ENCODE results near the gene MCM10.

MCM10 gene

GRCh38 chr10:13121500-13121854 lies 39.9 kb upstream of the MCM10 start:
- Histone ChIP-seq H3K9me2 (replicated peaks; ENCODE audit: control insufficient read depth, low read length) (no peaks in the 10 kb centered on the region), H3K4me3 (ENCODE audit: low read length) (no peak overlapping the region), H3K4me2 (ENCODE audit: low read length) (no peak overlapping the region), H3K36me3 (ENCODE audit: control insufficient read depth, low read length) (no peaks in the 10 kb centered on the region), H3F3A (ENCODE audit: control insufficient read depth, insufficient read depth) (no peaks in the 10 kb centered on the region), H3K27me3 (ENCODE audit: control insufficient read depth, low read length) (peaks cover 29% of the 10 kb centered on the region), H3K27ac (ENCODE audit: low read depth, low read length) (no peak overlapping the region), H3K79me2 (ENCODE audit: control insufficient read depth, low read length) (no peaks in the 10 kb centered on the region), H3K4me1 (ENCODE audit: control insufficient read depth, low read length) (peaks cover 8% of the 10 kb centered on the region), H3K9me3 (ENCODE audit: control insufficient read depth, insufficient read depth, low read length) (no peaks in the 10 kb centered on the region), H4K20me1 (ENCODE audit: control insufficient read depth, insufficient read depth, low read depth, low read length) (no peaks in the 10 kb centered on the region)
- no peak for TF ChIP-seq EZH2phosphoT487 (IDR thresholded peaks at IDR 0.05; ENCODE audit: borderline replicate concordance, low read length)

GRCh38 chr10:13136651-13137050 lies 24.7 kb upstream of the MCM10 start:
- no peaks in the 10 kb centered on the region for H3K9me3 ChIP-seq (ENCODE audit: control insufficient read depth, insufficient read depth, low read length)
- H3K36me3 ChIP-seq (ENCODE audit: control insufficient read depth, low read length): no peaks in the 10 kb centered on the region
- no peak overlapping the region for H3K27ac ChIP-seq (ENCODE audit: low read depth, low read length)
- H3K4me2 ChIP-seq (ENCODE audit: low read length): no peak overlapping the region
- TF ChIP-seq CTCF (IDR thresholded peaks at IDR 0.05; ENCODE audit: low read depth, low read length, poor library complexity, severe bottlenecking): no peak
- no peak for TF ChIP-seq EZH2phosphoT487 (IDR thresholded peaks at IDR 0.05; ENCODE audit: borderline replicate concordance, low read length)
- H3K9me2 ChIP-seq (replicated peaks; ENCODE audit: control insufficient read depth, low read length): no peaks in the 10 kb centered on the region
- H4K20me1 ChIP-seq (ENCODE audit: control insufficient read depth, insufficient read depth, low read depth, low read length): no peaks in the 10 kb centered on the region
- H3K4me1 ChIP-seq (ENCODE audit: control insufficient read depth, low read length): no peaks in the 10 kb centered on the region
- no peaks in the 10 kb centered on the region for H3K79me2 ChIP-seq (ENCODE audit: control insufficient read depth, low read length)
- H3K4me3 ChIP-seq (ENCODE audit: low read length): no peak overlapping the region
- peaks cover 18% of the 10 kb centered on the region; the same call in 1 of the 2 replicates for H3K27me3 ChIP-seq (ENCODE audit: control insufficient read depth, low read length)
- H3F3A ChIP-seq (ENCODE audit: control insufficient read depth, insufficient read depth): no peaks in the 10 kb centered on the region

- no peaks in the 10 kb centered on the region for H3K4me1 ChIP-seq (ENCODE audit: control insufficient read depth, low read length)
- peaks cover 22% of the 10 kb centered on the region; the same call in 1 of the 2 replicates for H3K27me3 ChIP-seq (ENCODE audit: control insufficient read depth, low read length)
- no peaks in the 10 kb centered on the region for H3K36me3 ChIP-seq (ENCODE audit: control insufficient read depth, low read length)
- no peak overlapping the region for H3K27ac ChIP-seq (ENCODE audit: low read depth, low read length)
- no peaks in the 10 kb centered on the region for H3K9me3 ChIP-seq (ENCODE audit: control insufficient read depth, insufficient read depth, low read length)
- H3K4me3 ChIP-seq (ENCODE audit: low read length): no peak overlapping the region
- TF ChIP-seq CTCF (IDR thresholded peaks at IDR 0.05; ENCODE audit: low read depth, low read length, poor library complexity, severe bottlenecking) (no peak), EZH2phosphoT487 (IDR thresholded peaks at IDR 0.05; ENCODE audit: borderline replicate concordance, low read length) (no peak)
- H3K79me2 ChIP-seq (ENCODE audit: control insufficient read depth, low read length): no peaks in the 10 kb centered on the region
- no peaks in the 10 kb centered on the region for H3K9me2 ChIP-seq (replicated peaks; ENCODE audit: control insufficient read depth, low read length)
- H3F3A ChIP-seq (ENCODE audit: control insufficient read depth, insufficient read depth): no peaks in the 10 kb centered on the region
- H4K20me1 ChIP-seq (ENCODE audit: control insufficient read depth, insufficient read depth, low read depth, low read length): no peaks in the 10 kb centered on the region
- no peak overlapping the region for H3K4me2 ChIP-seq (ENCODE audit: low read length)
Measured at GRCh38 chr10:13139150-13139549, 22.2 kb upstream of the MCM10 start.

GRCh38 chr10:13139676-13140075 lies 21.7 kb upstream of the MCM10 start:
- Histone ChIP-seq H3K4me2 (ENCODE audit: low read length) (no peak overlapping the region), H3K79me2 (ENCODE audit: control insufficient read depth, low read length) (no peaks in the 10 kb centered on the region), H3K9me2 (replicated peaks; ENCODE audit: control insufficient read depth, low read length) (no peaks in the 10 kb centered on the region), H3K9me3 (ENCODE audit: control insufficient read depth, insufficient read depth, low read length) (no peaks in the 10 kb centered on the region), H3K36me3 (ENCODE audit: control insufficient read depth, low read length) (no peaks in the 10 kb centered on the region), H3K27ac (ENCODE audit: low read depth, low read length) (no peak overlapping the region), H3K27me3 (ENCODE audit: control insufficient read depth, low read length) (peaks cover 23% of the 10 kb centered on the region; the same call in 1 of the 2 replicates), H4K20me1 (ENCODE audit: control insufficient read depth, insufficient read depth, low read depth, low read length) (no peaks in the 10 kb centered on the region), H3F3A (ENCODE audit: control insufficient read depth, insufficient read depth) (no peaks in the 10 kb centered on the region), H3K4me1 (ENCODE audit: control insufficient read depth, low read length) (no peaks in the 10 kb centered on the region), H3K4me3 (ENCODE audit: low read length) (no peak overlapping the region)
- TF ChIP-seq EZH2phosphoT487 (IDR thresholded peaks at IDR 0.05; ENCODE audit: borderline replicate concordance, low read length): no peak
- TF ChIP-seq CTCF (IDR thresholded peaks at IDR 0.05; ENCODE audit: low read depth, low read length, poor library complexity, severe bottlenecking): no peak
